Bone marrow (tissue), 2 donors: ENCODE results near the gene TNRC18.
"Not testable (repeated sequence)": the region's sequence is repeated elsewhere in the genome, so short reads cannot be mapped to it uniquely, and the experiment has no call there.

Source experiments
- DNase-seq, 2 donors: peaks; one replicate each; lab custom pipeline; 2025; lab: John Stamatoyannopoulos, UW

The TNRC18 gene, protein sequence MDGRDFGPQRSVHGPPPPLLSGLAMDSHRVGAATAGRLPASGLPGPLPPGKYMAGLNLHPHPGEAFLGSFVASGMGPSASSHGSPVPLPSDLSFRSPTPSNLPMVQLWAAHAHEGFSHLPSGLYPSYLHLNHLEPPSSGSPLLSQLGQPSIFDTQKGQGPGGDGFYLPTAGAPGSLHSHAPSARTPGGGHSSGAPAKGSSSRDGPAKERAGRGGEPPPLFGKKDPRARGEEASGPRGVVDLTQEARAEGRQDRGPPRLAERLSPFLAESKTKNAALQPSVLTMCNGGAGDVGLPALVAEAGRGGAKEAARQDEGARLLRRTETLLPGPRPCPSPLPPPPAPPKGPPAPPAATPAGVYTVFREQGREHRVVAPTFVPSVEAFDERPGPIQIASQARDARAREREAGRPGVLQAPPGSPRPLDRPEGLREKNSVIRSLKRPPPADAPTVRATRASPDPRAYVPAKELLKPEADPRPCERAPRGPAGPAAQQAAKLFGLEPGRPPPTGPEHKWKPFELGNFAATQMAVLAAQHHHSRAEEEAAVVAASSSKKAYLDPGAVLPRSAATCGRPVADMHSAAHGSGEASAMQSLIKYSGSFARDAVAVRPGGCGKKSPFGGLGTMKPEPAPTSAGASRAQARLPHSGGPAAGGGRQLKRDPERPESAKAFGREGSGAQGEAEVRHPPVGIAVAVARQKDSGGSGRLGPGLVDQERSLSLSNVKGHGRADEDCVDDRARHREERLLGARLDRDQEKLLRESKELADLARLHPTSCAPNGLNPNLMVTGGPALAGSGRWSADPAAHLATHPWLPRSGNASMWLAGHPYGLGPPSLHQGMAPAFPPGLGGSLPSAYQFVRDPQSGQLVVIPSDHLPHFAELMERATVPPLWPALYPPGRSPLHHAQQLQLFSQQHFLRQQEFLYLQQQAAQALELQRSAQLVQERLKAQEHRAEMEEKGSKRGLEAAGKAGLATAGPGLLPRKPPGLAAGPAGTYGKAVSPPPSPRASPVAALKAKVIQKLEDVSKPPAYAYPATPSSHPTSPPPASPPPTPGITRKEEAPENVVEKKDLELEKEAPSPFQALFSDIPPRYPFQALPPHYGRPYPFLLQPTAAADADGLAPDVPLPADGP (N-terminal part only)

GRCh38 chr7:5423306-5423975 is at the start of gene TNRC18:
Gene TNRC18 (minus strand): TSS chr7:5423834. CDS start chr7:5421246, 2,588 bp downstream.
- DNase-seq = peak in 1 of 2 donors; percentile 92

GRCh38 chr7:5472432-5473315 is 49.0 kb upstream of the TNRC18 start:
- DNase-seq = peak in 1 of 2 donors; percentile 66

DNA sequence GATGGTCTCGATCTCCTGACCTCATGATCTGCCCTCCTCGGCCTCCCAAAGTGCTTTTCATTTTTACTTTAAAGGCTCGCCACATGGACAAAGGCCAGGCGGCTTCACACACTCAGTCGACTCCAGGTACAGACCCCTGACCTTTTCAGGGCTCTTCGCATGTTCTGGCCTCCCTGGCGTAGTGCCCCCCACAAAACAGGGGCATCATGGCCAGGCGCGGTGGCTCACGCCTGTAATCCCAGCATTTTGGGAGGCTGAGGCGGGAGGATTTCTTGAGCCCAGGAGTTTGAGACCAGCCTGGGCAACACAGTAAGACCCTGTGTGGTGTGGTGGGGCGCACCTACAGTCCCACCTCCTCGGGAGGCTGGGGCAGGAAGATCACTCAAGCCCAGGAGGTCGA is 48.0 kb upstream of the TNRC18 start:
- not testable (repeated sequence) for DNase-seq

- no peak for DNase-seq
Observed at GRCh38 chr7:5470816-5471215, 47.2 kb upstream of the TNRC18 start.

- DNase-seq = no peak
Observed at GRCh38 chr7:5470167-5470532, 46.5 kb upstream of the TNRC18 start.

GRCh38 chr7:5469375-5470166 is 45.9 kb upstream of the TNRC18 start:
- DNase-seq = no peak

DNA sequence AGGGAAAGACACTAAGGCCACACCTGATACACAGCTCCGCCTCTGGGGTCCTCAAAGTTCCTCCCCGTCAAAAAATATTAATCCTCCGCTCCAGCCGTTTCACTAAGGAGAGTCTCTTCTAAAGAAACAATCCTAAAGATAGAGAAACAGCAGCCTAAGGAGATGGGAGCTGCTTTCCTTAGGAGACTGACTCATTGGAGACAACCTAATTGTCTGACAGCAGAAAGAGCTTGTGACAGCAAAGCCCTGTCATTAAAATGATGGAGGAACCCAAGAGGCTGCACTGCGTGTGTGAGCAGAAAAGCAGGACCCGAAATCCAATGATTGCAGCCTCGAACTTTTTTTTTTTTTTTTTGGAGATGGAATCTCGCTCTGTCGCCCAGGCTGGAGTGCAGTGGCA is 44.0 kb upstream of the TNRC18 start:
- no peak for DNase-seq

- no peak for DNase-seq
Observed at GRCh38 chr7:5466551-5466950, 42.9 kb upstream of the TNRC18 start.

- no peak for DNase-seq
Observed at GRCh38 chr7:5463031-5463430, 39.4 kb upstream of the TNRC18 start.

DNA sequence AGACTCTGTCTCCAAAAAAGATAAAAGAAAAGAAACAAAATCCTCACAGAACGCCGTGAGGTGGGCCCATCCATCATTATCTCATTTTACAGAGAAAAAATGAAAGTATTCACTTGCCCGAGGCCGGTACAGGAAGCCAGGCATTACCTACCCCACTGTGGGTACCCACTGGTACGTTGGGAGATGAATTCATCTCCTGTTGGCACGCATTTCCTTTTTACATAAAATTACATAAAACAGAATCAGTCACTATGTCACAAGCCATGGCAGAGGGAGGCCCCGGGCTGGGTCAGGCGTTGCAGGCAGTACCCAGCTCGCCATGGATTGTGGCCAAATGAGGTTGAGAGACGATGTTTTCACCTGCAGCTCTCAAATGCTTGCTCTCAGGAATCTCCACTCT is 38.6 kb upstream of the TNRC18 start:
- peak in 1 of 2 donors; percentile 79 for DNase-seq

- peak in 1 of 2 donors; percentile 10 for DNase-seq
Observed at GRCh38 chr7:5458921-5459480, 35.4 kb upstream of the TNRC18 start.

DNA sequence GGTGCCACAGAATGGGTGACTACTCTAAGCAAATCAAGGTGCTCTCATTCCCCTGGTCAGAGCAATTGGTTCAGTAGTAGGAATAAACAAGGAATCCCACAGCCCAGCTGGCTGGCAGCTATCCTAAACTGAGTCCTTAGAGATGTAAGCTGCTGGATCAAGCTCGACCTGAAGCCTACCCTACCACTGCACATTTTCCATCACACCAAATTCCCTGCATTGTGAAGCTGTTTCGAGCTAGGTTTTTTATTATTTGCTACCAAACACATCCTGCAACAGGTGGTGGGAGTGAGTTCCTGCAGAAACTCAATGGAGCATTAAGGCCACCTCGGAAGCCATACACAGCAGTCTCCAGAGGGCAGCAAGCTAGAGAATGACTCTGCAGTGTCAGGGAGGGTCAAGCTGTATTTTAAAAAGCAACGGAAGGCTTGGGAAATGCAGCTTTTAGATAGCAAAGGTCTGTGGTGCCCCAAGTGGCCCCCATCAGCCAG is 33.7 kb upstream of the TNRC18 start:
- no peak for DNase-seq

- DNase-seq = no peak
Observed at GRCh38 chr7:5456409-5456808, 32.8 kb upstream of the TNRC18 start.

GRCh38 chr7:5455581-5456219 is 32.1 kb upstream of the TNRC18 start:
- DNase-seq = peak in 1 of 2 donors; percentile 79

DNA sequence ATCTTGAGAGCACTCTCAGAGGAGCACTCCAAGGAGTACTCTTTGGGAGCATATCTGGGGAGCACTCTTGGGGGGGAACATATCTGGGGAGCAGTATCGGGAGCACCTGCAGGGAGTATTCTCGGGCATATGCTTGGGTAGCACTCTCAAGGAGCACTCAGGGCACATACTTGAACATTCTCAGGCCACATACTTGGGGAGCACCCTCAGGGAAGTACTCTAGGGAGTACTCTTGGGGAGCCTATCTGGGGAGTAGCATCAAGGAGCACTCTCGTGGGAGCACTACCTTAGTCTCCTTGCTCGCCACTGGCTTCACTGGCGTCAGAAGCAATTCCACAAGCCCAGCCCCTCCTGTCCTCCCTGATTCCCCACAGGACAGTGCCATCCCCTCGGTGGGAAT is 31.5 kb upstream of the TNRC18 start:
- no peak for DNase-seq

- no peak for DNase-seq
Observed at GRCh38 chr7:5454485-5454884, 30.9 kb upstream of the TNRC18 start.

GRCh38 chr7:5453566-5454075 is 30.0 kb upstream of the TNRC18 start:
- DNase-seq = no peak

- DNase-seq = no peak
Observed at GRCh38 chr7:5452937-5453540, 29.4 kb upstream of the TNRC18 start.
